HG02981 (cell line): ENCODE results near the gene KCNG4.

ENCODE experiments used
- ATAC-seq: cut with Tn5 transposase; IDR thresholded peaks from one replicate; pipeline ENCODE4 v1.9.1; 2021; ENCODE audit warnings: mild to moderate bottlenecking, moderate library complexity; ENCODE audit not compliant: unreplicated experiment

KCNG4 gene

GRCh38 chr16:84239909-84240308 lies at the start of gene KCNG4:
Gene KCNG4, minus strand, starts transcription at chr16:84240012. Its CDS starts 2,527 bp downstream, at chr16:84237485.
- no peak for ATAC-seq

GRCh38 chr16:84288902-84289301 lies 49.1 kb upstream of the KCNG4 start:
- no peak for ATAC-seq

GRCh38 chr16:84286578-84287240 lies 46.9 kb upstream of the KCNG4 start:
- no peak for ATAC-seq

GRCh38 chr16:84284154-84284722 lies 44.4 kb upstream of the KCNG4 start:
- ATAC-seq, result no peak

GRCh38 chr16:84283314-84284153 lies 43.7 kb upstream of the KCNG4 start:
- ATAC-seq, result no peak

- ATAC-seq, result no peak
Observed at GRCh38 chr16:84282533-84282932, 42.7 kb upstream of the KCNG4 start.

GRCh38 chr16:84281074-84281473 lies 41.3 kb upstream of the KCNG4 start:
- ATAC-seq, result no peak

GRCh38 chr16:84279881-84280280 lies 40.1 kb upstream of the KCNG4 start:
- ATAC-seq, result no peak

- no peak for ATAC-seq
Observed at GRCh38 chr16:84278968-84279367, 39.2 kb upstream of the KCNG4 start.

- no peak for ATAC-seq
Observed at GRCh38 chr16:84278333-84278732, 38.5 kb upstream of the KCNG4 start.

GRCh38 chr16:84277244-84277823 lies 37.5 kb upstream of the KCNG4 start:
- ATAC-seq, result no peak

- no peak for ATAC-seq
Observed at GRCh38 chr16:84275585-84276151, 35.9 kb upstream of the KCNG4 start.

- ATAC-seq, result no peak
Observed at GRCh38 chr16:84274515-84274914, 34.7 kb upstream of the KCNG4 start.

- ATAC-seq, result no peak
Observed at GRCh38 chr16:84272740-84273320, 33.0 kb upstream of the KCNG4 start.

- ATAC-seq, result no peak
Observed at GRCh38 chr16:84271866-84272265, 32.1 kb upstream of the KCNG4 start.

- ATAC-seq, result no peak
Observed at GRCh38 chr16:84271037-84271436, 31.2 kb upstream of the KCNG4 start.

- ATAC-seq, result no peak
Observed at GRCh38 chr16:84270531-84270930, 30.7 kb upstream of the KCNG4 start.

GRCh38 chr16:84270071-84270470 lies 30.3 kb upstream of the KCNG4 start:
- ATAC-seq, result no peak

GRCh38 chr16:84268291-84269040 lies 28.7 kb upstream of the KCNG4 start:
- no peak for ATAC-seq

GRCh38 chr16:84267380-84267779 lies 27.6 kb upstream of the KCNG4 start:
- ATAC-seq, result no peak
